SHP77 treated with DMSO at 0.1 percent for 48 hours (cell line): ENCODE measurements around the gene SUSD1.
"Not testable (repeated sequence)": the region's sequence is repeated elsewhere in the genome, so short reads cannot be mapped to it uniquely, and the experiment has no call there.

Source experiments
- DNase-seq: peaks from one replicate; lab custom pipeline; 2025; lab: John Stamatoyannopoulos, UW

SUSD1 gene

DNA sequence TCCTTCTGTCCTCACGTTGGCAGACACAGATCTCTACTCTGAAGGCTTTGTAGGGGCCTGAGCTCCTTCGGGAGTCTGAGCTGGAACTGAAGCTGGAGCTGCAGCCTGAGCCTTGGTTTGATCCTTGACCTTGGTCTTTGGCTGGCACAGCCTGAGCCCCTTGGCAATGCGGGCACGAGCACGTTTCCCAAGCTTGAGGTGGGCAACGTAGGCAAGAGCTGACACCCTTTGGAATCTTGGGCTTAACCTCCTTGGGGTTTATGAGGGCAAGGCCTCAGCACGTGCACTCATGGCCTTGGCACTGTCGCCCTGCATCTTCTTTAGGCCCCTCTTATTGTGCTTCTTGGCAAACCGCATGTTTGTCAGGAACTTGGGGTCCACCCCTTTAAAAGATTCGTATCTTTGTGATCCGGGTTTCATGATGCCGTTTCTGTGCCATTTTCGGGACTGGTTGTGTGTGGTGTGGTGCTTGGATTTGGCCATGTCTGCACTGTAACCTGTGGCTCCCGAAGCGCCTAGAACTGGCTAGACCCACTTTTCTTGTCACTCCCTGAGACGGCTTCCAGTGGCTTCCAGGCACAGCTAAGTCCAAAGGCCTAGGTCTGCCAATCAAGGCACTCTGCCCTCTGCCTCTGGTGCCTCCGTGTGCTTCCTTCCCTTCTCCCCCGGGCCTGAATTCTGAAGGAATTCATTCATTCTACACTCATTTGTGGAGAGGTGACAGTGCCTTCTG is 1.4 kb downstream of the SUSD1 start:
- DNase-seq, result no peak

DNA sequence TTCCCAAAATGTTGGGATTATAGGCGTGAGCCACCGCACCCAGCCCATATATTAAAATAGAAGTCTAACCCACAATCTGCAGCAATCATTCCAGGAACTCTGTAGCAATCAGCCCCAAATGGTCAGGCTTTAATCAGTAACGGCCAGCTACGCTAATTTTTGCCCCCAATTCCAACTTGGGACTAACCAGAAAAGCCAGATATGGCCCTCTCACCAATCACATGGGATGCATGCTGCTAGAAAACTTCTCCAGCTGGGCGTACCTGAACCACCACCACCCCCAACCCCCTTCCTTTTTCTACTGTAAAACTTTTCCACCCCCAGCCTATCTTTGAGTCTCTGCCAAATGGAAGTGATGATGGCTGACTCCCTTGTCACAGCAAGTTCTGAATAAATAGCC is 4.1 kb downstream of the SUSD1 start:
- no peak for DNase-seq

DNA sequence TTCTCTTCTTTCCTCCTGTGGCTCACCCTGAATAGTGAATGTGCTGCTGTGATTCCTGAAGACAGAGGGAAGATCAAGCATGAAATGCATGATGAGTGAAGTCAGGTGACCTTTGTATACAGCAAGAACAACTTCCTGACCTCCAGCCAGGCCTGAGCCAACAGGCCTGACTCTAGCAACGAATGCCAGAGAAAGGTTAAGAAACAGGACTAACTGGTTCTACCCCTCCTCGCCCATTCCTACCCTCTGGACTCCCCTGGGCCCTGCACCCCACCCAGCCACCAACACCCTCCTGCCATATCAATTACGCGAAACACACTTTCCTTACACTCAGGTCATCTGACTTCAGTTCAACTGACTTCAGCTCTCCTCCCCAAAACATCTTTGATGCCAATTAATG is 4.9 kb downstream of the SUSD1 start:
- no peak for DNase-seq

DNA sequence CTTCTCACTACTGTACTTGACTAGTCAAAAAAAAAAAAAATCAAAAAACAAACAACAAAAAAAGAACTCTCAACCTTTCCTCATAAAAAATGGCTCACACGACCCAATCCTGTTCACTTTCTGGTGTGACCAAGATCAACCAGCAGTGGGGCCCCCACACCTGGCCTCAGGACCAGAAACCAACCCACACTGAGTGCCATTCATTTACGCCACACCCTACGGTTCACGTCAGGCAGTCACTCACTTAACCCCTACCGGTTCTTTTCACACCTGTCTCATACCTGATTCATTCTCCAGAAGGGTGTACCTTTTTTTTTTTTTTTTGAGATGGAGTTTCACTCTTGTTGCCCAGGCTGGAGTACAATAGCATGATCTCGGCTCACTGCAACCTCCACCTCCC is 5.7 kb downstream of the SUSD1 start:
- DNase-seq, result no peak

DNA sequence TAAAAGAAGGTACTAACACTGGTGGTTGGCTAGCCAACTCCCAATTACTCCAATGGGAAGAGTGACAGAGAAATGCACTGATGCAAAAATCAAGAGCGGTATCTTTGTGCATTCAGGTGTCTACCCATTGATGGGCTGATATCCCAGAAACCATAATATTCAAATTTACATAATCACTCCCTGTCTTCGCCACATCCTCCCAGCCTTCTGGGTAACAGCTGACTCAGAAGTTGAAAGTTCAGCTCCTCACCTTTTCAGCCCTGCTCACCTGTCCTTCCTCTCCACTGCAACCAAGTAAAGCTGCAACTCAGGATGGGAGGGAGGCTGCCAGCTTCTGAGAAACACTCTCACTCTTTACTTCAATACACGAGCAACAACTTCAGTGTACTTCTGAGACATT is 6.9 kb downstream of the SUSD1 start:
- DNase-seq, result no peak

DNA sequence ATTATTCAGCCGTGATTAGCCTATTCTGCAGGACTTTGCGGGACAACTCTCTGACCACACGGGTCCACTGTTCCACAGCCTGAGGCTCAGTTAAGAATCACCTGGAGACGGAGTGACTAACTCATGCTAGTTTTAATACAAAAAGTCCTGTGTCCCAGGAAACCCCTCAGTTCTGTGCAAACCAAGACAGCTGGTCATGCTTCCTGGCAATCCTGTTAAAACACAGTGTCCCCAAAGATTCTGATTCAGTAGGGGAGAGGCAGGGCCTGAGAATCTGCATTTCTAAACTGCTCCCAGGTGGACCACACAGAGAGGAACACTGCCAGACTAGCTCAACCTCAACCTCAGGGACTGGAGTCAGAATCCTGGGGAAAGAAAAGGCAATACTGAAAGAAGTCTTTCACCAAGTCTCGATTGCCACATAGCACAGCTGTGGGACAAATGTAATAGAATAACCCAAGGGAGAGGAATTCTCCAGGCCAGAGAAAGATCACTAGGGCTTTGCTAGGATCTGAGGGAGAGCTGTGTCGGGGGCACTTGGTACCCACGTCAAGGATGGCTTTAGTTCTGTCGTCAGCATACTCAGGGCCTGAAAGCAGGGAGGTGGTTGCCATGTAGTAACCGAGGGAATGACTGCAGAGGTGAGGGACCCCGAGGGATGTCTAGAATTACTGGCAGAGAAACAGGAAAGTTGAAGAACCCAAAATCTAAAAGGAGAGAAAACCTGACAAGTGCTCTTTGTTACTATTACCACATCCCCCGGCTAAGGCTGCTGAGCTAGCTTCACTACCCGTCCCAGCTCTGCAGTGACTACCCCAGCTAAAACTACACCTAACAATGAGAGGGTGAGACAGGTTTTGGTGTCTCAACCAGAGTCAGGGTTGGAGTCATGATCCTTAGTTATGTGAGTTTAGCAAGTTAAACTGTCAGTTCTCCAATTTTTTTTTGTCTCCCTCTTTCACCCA is 8.6 kb downstream of the SUSD1 start:
- no peak for DNase-seq

DNA sequence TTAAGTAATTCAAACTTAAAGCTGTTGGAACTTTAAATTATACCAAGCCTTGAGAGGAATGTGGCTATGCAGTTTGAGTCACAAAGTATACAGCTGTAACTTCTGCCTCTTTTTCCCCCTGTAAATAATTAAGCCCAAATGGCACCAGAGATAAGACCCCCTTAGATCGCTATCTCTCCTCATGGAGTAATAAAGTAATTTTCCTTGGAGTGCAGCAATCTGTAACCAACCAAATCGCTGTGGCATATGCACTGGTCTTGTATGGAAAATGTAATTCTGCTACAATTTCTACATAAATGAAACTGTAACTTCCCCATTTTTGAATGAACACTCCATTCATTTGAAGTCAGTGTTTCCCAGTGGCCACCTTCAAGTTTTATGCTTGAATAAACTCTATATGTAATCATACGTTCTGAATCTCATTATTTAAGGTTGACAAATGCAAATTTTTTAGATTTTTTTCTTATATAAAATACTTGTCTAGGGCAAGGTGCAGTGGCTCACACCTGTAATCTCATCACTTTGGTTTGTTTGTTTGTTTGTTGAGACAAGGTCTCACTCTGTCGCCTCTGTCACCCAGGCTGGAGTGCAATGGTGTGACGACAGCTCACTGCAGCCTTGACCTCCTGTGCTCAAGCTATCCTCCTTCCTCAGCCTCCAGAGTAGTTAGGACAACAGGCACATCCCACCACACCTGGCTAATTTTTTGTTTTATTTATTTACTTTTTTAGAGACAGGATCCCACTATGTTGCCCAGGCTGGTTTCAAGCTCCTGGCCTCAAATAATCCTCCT is 12.3 kb downstream of the SUSD1 start:
- DNase-seq, result no peak

DNA sequence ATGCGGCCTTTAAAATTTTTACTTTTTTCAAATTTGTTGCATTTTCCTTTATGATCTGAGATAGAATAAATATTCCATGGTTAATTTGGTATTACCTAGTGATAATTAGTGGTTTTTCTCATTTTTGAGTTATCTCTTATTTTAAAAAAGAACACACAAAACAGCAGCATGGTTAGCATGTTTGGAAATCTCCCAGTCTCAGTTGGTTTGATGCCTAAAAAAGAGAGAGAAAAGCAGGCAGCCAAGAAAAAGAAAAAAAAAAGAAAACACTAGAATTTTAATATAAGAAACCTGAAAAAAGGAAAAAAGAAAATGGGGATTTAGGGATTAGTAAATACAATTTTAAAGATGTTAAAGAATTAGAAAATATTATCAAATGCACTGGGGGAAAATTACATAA is 15.3 kb downstream of the SUSD1 start:
- no peak for DNase-seq

DNA sequence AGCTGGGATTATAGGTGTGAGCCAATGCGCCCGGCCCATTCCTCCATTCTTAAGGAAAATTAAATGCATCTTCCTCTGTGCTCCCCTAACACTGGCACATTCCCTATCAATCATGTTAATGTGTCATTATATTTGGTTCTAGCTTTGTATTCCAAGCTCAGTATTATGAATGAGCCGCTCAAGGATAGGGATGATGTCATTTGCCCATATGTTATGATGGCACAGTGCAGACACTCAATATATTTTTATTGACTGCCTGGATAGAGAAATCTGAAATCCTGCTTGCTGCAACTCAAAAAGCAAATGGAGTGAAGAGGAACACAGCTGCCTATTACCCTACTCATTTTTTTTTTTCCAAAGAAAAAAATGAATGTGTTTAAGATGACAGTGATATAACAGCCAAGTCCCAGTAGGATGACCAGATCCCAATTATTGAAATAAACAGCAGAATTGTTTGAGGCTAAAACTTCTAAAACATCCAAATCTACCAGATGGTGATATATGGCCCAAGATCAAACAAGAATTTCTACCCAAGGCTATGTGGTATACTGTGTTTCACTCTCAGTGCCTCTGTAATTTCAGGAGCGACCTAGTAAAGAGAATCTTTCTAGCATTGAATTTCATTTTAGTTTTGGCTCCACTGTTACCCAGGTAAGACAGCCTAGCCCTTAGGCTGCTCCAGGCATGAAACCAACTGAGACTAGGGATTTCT is 16.3 kb downstream of the SUSD1 start:
- DNase-seq, result no peak

DNA sequence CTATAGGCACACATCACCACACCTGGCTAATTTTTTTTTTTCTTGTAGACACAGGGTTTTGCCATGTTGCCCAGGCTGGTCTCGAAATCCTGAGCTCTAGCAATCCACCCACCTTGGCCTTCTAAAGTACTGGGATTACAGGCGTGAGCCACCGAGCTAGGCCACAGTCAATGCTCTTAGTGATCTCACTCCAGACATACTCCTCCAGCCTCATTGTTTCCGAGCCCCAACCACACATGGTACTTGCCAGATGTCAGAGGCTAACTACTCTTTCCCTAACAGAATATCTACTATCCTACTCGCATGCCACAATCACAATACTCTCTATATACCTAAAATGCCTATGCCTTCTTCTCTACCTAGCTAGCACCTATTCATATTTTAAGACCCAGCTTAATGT is 17.1 kb downstream of the SUSD1 start:
- no peak for DNase-seq

DNA sequence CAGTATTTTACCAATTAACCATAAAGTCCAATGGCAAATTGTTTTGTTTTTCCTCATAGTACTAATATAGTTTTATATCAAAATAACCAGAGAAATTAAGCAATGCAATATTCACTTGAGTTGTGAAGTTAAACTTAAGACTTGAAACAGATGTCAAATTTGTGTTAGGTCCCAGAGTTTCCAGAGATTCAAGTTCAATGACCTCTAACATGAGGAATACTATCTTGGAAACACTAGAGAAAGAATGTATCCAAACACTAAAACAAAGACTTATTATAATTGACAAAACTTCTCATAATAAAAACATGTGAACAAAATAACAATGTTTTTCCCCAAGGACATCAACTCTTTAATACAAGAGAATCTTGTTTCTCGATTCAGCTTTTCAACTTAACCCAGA is 18.0 kb downstream of the SUSD1 start:
- no peak for DNase-seq

DNA sequence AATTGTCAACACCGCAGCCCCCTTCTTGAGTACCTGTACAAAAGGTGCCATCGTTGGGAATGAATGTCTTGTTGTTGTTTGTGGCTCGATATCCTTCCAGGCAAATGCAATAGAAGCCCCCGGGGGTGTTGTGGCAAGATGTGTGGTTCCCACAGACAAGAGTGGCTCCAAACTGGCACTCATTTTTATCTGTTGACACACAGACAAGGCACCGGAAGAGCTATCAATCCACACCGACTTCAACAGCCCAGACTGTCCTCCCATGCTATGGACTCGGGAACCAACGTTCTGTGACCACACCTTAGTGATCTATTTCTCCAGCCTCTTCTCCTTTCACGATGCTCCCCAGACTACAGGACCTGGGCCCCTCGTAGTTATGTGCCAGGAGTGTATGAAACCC is 25.9 kb downstream of the SUSD1 start:
- no peak for DNase-seq

DNA sequence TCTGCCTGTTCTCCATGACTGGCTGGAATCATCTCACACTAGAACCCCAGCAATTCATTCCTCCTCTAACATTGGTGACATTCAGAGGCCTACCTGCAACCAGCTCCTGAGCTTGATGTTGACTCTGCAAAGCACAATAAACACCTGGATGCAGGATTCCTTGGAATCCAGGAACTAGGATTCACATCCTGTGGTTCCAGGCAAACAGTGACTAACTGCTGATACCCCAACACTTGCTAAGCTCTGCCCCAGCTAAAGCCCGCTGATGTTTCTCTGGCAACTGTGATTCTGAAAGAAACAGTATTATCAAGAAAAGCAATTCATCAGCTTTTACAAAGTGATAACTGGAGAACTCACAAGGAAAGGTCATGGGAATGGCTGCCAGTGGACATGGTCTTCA is 29.2 kb downstream of the SUSD1 start:
- no peak for DNase-seq

DNA sequence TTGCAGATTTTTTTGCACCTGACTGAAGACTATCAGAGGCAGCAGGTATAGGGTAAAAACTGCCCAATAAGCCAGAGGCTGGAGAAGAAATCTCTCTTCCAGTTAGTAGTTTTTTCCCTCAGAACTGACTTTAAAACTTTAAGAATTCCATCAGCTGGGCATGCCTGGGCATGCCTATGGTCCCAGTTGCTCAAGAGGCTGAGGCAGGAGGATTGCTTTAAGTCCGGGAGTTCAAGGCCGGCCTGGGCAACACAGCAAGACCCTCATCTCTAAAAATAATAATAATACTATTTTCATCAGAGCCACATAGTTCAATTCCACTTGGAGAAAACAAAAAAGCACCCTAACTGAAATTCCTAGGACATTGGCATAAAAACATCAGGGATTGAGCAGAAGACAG is 30.3 kb downstream of the SUSD1 start:
- DNase-seq, result no peak

DNA sequence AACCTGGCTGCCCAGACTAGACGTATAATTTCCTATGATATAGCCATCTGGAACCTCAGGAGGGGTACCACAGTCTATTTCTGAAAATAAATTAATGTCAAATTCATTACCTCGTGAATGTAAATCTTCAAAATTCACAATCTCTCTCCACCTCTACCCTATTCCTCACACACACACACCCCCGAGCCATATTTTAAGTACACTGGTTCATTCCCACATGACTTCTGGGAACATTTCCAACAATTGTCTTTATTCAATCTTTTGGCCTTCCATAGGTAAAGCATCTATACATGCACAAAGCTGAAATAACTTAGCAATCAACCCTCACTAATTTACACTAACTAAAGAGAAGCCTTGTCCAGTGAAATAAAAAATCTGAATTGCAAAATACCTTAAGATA is 32.7 kb downstream of the SUSD1 start:
- no peak for DNase-seq

DNA sequence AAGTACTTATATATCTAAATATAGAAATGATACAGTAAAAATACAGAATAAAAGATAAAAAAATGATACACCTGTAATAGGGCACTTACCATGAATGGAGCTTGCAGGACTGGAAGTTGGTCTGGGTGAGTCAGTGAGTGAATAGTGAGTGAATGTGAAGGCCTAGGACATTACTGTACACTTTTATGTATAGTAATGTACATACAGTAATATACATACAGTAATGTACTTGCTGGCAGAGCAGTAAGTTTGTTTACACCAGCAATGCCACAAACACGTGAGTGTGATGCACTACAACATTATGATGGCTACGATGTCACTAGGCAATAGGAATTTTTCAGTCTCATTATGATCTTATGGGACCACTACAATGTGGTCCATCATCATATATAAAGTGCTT is 34.2 kb downstream of the SUSD1 start:
- DNase-seq, result no peak

DNA sequence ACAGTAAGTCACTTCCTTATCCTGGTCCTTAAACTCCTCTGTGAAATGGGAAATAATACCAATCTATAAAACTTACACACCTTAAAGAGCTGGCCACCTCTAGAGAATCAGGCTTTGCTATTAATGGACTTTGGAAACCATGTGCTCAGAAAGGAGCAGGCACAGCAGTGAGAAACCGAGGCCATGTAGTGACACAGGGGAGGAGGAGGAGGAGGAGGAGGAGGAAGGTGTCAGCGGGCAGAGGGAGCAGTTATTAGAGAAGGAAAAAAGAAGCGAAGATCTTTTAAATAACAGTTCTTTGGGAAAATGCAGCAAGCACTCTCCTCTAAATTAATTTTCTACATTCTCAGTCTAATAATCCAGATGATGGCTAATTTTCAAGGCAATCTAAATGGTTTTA is 38.0 kb downstream of the SUSD1 start:
- DNase-seq, result no peak

DNA sequence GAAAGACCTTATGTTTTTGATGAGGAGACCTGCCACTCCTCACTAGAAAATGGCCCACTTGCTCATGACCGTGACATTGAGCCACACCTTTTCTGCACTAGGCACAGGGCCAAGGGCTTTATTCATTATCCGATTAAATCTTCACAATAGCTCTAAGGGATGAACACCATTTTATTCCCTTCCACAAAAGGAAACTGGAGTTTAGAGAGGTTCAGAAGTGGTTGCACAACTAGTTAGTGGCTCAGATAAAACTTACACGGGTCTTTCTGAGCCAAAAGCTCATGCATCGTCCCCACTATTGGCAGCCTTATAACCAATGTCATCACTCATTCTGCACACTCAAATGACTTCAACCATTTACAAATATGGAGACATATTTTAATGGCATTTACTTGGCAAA is 39.4 kb downstream of the SUSD1 start:
- DNase-seq, result no peak

DNA sequence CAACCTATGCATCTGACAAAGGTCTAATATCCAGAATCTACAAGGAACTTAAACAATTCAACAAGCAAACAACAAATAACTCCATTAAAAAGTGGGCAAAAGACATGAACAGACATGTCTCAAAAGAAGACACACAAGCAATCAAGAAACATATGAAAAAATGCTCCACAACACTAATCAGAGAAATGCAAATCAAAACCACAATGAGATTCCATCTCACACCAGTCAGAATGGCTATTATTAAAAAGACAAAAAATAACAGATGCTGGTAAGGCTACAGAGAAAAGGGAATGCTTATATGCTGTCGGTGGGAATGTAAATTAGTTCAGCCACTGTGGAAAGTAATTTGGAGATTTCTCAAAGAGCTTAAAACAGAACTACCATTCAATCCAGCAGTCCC is 41.3 kb downstream of the SUSD1 start:
- DNase-seq, result not testable (repeated sequence)

DNA sequence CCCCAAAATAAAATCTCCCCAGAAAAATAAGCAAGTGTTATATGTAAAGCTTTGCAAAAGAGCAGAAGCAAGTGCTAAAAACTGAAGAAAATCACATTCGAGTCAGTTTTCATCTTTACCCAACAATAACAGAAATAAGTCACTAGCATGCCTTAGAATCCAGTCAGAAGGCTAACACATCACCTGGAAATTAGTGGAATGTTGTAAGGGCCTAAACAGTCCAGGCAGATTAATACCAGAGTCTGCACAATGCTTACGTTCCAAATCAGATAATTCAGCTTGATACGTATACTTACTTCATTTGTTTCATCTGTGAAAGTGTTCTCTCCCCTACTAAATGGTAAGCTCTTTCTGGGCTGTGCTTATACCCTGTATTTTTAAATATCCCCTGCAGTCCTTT is 42.7 kb downstream of the SUSD1 start:
- no peak for DNase-seq

DNA sequence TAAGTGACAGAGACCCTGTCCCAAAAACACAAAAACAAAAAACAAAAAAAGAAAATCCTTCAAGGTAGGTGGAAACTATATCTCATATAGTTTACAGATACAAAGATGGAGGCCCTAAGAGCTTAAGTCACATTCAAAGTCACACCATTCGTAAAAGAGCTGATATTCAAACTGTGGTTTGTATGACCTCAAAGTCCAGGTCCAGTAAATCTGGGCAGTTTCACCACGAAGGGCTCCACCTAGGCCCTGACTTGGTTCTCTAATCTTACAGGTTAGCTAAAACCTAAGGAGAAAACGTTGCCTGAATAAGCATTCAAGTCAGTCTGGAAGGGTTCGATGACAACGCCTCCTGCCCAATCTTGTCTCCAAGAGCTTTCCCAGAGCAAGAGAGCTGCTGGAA is 44.1 kb downstream of the SUSD1 start:
- DNase-seq, result no peak

DNA sequence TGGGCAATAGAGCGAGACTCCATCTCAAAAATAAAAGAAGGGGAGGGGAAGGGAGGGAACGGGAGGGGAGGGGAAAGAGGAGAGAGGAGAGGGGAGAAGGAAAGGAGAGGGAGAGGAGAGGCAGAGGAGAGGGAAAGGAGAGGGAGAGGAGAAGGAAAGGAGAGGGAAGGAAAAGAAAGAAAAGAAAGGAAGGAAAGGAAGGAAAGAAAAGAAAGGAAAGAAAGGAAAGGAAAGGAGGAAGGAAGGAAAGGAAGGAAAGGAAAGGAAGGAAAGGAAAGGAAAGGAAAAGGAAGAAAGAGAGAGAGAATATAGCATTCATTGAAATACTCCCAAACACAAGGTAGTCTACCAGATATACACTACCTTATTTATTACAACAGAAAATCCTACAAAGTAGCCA is 44.8 kb downstream of the SUSD1 start:
- no peak for DNase-seq
